K562 (cell line): ENCODE results near the gene ATP5MC3.

Source experiments
- CBFB ChIP-seq: sonication (generic); formaldehyde crosslinking; IDR thresholded peaks from 2 replicates; pipeline ENCODE4 v1.4.0; 2020; ENCODE audit warnings: mild to moderate bottlenecking, missing genetic modification reagents
- CHD2 ChIP-seq: IDR thresholded peaks from 2 replicates; pipeline ENCODE4 v1.6.1; 2011; ENCODE audit warnings: low read depth, low read length
- ELF4 ChIP-seq: fragments of 450-650 bp; formaldehyde crosslinking; IDR thresholded peaks from 2 replicates; pipeline ENCODE4 v1.4.0; 2022; ENCODE audit warnings: missing genetic modification characterization
- SIN3A ChIP-seq, 2 experiments: fragments of 150-350 bp in 1 of 2; IDR thresholded peaks; 2 replicates each; pipeline ENCODE4 v1.6.1; 2011 to 2016; ENCODE audit warnings: borderline replicate concordance in 2 of 2, low read depth in 2 of 2, low read length in 2 of 2, mild to moderate bottlenecking in 2 of 2, moderate library complexity in 2 of 2; ENCODE audit not compliant: control insufficient read depth in 1 of 2
- TCF7L2 ChIP-seq: fragments of 150-350 bp; IDR thresholded peaks from 2 replicates; pipeline ENCODE4 v1.6.1; 2016; ENCODE audit warnings: low read depth, mild to moderate bottlenecking, low read length, moderate library complexity
- TEAD4 ChIP-seq, 2 experiments: sonication (generic) in 1 of 2; formaldehyde crosslinking in 1 of 2; IDR thresholded peaks; 2 replicates each; pipeline versions ENCODE4 v1.6.1 to v1.8.0; 2012 to 2022; ENCODE audit warnings: borderline replicate concordance in 1 of 2, inconsistent platforms in 1 of 2, low read length in 1 of 2, mild to moderate bottlenecking in 1 of 2, missing genetic modification reagents in 1 of 2
- ZBTB8A ChIP-seq: fragments of 450-650 bp; IDR thresholded peaks from 2 replicates; pipeline ENCODE4 v1.6.1; 2018; ENCODE audit warnings: mild to moderate bottlenecking, moderate library complexity; ENCODE audit not compliant: partially characterized antibody
- TF ChIP-seq, protein P1 (sequence below), 3 experiments: IDR thresholded peaks in 2 of 3; conservative IDR thresholded peaks in 1 of 3; 2 replicates each; pipeline ENCODE4 v1.5.1; 2011 to 2012; ENCODE audit warnings: low read length in 3 of 3, mild to moderate bottlenecking in 3 of 3, control low read depth in 2 of 3, improper control_type of control experiment in 1 of 3, inconsistent platforms in 1 of 3, low read depth in 1 of 3, mixed read lengths in 1 of 3, moderate library complexity in 1 of 3; ENCODE audit not compliant: insufficient read depth in 2 of 3
- TF ChIP-seq, protein P2 (sequence below): sonication (generic); formaldehyde crosslinking; IDR thresholded peaks from 2 replicates; pipeline ENCODE4 v1.8.0; 2022; ENCODE audit warnings: mild to moderate bottlenecking, low read depth, missing genetic modification reagents
- TF ChIP-seq, protein P3 (sequence below), 2 experiments: fragments of 450-650 bp in 1 of 2; IDR thresholded peaks; 2 replicates each; pipeline ENCODE4 v1.6.1; 2011 to 2017; ENCODE audit warnings: low read depth in 2 of 2, antibody characterized with exemption in 1 of 2, borderline replicate concordance in 1 of 2, low read length in 1 of 2, mild to moderate bottlenecking in 1 of 2, mixed read lengths in 1 of 2; ENCODE audit not compliant: control insufficient read depth in 1 of 2
- TF ChIP-seq, protein P4 (sequence below), 2 experiments: fragments of 450-650 bp in 1 of 2; sonication (generic) in 1 of 2; formaldehyde crosslinking; conservative IDR thresholded peaks; 2 replicates each; pipeline versions ENCODE4 v1.4.0 to v1.8.1; 2020 to 2022; ENCODE audit warnings: mild to moderate bottlenecking in 1 of 2, missing genetic modification reagents in 1 of 2

DNA sequence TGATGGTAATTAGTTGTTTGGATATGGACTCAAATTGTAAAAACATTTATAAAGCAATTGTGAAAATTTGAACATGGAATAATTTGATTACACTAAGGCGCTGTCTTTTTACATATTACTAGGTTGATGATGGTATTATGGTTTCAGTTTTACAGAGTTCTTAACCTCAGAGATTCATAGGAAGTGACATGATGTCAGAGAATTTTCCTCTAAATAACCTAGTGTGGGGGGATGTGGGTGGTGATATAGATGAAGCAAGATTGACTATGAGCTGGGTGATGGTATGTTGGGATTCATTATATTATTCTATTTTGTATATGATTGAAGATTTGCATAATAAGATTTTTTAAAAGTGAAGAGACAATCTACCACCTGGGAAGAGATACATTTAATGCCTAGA is 45.9 kb upstream of the ATP5MC3 start:
- TF ChIP-seq, protein P1, sequence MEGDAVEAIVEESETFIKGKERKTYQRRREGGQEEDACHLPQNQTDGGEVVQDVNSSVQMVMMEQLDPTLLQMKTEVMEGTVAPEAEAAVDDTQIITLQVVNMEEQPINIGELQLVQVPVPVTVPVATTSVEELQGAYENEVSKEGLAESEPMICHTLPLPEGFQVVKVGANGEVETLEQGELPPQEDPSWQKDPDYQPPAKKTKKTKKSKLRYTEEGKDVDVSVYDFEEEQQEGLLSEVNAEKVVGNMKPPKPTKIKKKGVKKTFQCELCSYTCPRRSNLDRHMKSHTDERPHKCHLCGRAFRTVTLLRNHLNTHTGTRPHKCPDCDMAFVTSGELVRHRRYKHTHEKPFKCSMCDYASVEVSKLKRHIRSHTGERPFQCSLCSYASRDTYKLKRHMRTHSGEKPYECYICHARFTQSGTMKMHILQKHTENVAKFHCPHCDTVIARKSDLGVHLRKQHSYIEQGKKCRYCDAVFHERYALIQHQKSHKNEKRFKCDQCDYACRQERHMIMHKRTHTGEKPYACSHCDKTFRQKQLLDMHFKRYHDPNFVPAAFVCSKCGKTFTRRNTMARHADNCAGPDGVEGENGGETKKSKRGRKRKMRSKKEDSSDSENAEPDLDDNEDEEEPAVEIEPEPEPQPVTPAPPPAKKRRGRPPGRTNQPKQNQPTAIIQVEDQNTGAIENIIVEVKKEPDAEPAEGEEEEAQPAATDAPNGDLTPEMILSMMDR (IDR thresholded peaks at IDR 0.05 in 2 of 3, conservative IDR thresholded peaks at IDR 0.05 in 1 of 3; ENCODE audit: insufficient read depth in 2 of 3, low read depth in 1 of 3, low read length in 3 of 3) = no peak
- TF ChIP-seq, protein P2, sequence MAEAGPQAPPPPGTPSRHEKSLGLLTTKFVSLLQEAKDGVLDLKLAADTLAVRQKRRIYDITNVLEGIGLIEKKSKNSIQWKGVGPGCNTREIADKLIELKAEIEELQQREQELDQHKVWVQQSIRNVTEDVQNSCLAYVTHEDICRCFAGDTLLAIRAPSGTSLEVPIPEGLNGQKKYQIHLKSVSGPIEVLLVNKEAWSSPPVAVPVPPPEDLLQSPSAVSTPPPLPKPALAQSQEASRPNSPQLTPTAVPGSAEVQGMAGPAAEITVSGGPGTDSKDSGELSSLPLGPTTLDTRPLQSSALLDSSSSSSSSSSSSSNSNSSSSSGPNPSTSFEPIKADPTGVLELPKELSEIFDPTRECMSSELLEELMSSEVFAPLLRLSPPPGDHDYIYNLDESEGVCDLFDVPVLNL (CRISPR knock-in tag) = no peak
- TF ChIP-seq TEAD4 (IDR thresholded peaks at IDR 0.05; ENCODE audit: low read length) = no peak
- no peak for TF ChIP-seq TEAD4 (CRISPR knock-in tag; IDR thresholded peaks at IDR 0.05; ENCODE audit: borderline replicate concordance)
- TF ChIP-seq TCF7L2 = no peak
- TF ChIP-seq, protein P3, sequence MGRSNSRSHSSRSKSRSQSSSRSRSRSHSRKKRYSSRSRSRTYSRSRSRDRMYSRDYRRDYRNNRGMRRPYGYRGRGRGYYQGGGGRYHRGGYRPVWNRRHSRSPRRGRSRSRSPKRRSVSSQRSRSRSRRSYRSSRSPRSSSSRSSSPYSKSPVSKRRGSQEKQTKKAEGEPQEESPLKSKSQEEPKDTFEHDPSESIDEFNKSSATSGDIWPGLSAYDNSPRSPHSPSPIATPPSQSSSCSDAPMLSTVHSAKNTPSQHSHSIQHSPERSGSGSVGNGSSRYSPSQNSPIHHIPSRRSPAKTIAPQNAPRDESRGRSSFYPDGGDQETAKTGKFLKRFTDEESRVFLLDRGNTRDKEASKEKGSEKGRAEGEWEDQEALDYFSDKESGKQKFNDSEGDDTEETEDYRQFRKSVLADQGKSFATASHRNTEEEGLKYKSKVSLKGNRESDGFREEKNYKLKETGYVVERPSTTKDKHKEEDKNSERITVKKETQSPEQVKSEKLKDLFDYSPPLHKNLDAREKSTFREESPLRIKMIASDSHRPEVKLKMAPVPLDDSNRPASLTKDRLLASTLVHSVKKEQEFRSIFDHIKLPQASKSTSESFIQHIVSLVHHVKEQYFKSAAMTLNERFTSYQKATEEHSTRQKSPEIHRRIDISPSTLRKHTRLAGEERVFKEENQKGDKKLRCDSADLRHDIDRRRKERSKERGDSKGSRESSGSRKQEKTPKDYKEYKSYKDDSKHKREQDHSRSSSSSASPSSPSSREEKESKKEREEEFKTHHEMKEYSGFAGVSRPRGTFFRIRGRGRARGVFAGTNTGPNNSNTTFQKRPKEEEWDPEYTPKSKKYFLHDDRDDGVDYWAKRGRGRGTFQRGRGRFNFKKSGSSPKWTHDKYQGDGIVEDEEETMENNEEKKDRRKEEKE (IDR thresholded peaks at IDR 0.05; ENCODE audit: borderline replicate concordance in 1 of 2, control insufficient read depth in 1 of 2, low read depth in 2 of 2, low read length in 1 of 2) = no peak
- no peak for TF ChIP-seq CBFB
- no peak for TF ChIP-seq SIN3A (IDR thresholded peaks at IDR 0.05; ENCODE audit: borderline replicate concordance in 2 of 2, control insufficient read depth in 1 of 2, low read depth in 2 of 2, low read length in 2 of 2)
- TF ChIP-seq, protein P4, sequence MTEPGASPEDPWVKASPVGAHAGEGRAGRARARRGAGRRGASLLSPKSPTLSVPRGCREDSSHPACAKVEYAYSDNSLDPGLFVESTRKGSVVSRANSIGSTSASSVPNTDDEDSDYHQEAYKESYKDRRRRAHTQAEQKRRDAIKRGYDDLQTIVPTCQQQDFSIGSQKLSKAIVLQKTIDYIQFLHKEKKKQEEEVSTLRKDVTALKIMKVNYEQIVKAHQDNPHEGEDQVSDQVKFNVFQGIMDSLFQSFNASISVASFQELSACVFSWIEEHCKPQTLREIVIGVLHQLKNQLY (CRISPR knock-in tag; conservative IDR thresholded peaks at IDR 0.05) = no peak
- TF ChIP-seq ZBTB8A = no peak
- no peak for TF ChIP-seq CHD2
- TF ChIP-seq ELF4 (CRISPR knock-in tag) = no peak
